HUES48 (cell line): Measurements from ENCODE around the gene FERMT3.

ENCODE experiments used
- H3K27ac ChIP-seq: one replicate; pipeline ENCODE4 v1.7.0; 2013; ENCODE audit warnings: low read depth, low read length, inconsistent platforms
- H3K27me3 ChIP-seq: 2 replicates; pipeline ENCODE4 v1.6.1; 2013; ENCODE audit warnings: mild to moderate bottlenecking, low read length; ENCODE audit not compliant: control insufficient read depth, insufficient read depth
- H3K36me3 ChIP-seq: 2 replicates; pipeline ENCODE4 v1.6.1; 2013; ENCODE audit warnings: low read length; ENCODE audit not compliant: control insufficient read depth, insufficient read depth
- H3K4me1 ChIP-seq: 2 replicates; pipeline ENCODE4 v1.6.1; 2013; ENCODE audit warnings: mild to moderate bottlenecking, low read length; ENCODE audit not compliant: control insufficient read depth, insufficient read depth
- H3K4me3 ChIP-seq: 2 replicates; pipeline ENCODE4 v1.5.1; 2013; ENCODE audit warnings: mild to moderate bottlenecking, low read depth, low read length
- H3K9ac ChIP-seq: 2 replicates; pipeline ENCODE4 v1.6.1; 2013; ENCODE audit warnings: mild to moderate bottlenecking, low read depth, low read length, moderate library complexity
- H3K9me3 ChIP-seq: 2 replicates; pipeline ENCODE4 v1.6.1; 2013; ENCODE audit warnings: low read length; ENCODE audit not compliant: control insufficient read depth, insufficient read depth

Gene FERMT3

GRCh38 chr11:64220798-64221197 lies 14.3 kb downstream of the FERMT3 start:
- no peak overlapping the region for H3K9ac ChIP-seq
- peaks cover 38% of the 10 kb centered on the region for H3K36me3 ChIP-seq
- H3K4me3 ChIP-seq = no peak overlapping the region
- H3K27me3 ChIP-seq = no peaks in the 10 kb centered on the region
- H3K9me3 ChIP-seq = no peaks in the 10 kb centered on the region
- H3K4me1 ChIP-seq = no peaks in the 10 kb centered on the region
- H3K27ac ChIP-seq = no peak overlapping the region

GRCh38 chr11:64222651-64223000 lies 16.1 kb downstream of the FERMT3 start:
- no peak overlapping the region for H3K4me3 ChIP-seq
- H3K27me3 ChIP-seq = no peaks in the 10 kb centered on the region
- H3K9me3 ChIP-seq = no peaks in the 10 kb centered on the region
- H3K27ac ChIP-seq = no peak overlapping the region
- H3K4me1 ChIP-seq = peaks cover 8% of the 10 kb centered on the region; the same call in 1 of the 2 replicates
- peaks cover 38% of the 10 kb centered on the region for H3K36me3 ChIP-seq
- H3K9ac ChIP-seq = no peak overlapping the region

DNA sequence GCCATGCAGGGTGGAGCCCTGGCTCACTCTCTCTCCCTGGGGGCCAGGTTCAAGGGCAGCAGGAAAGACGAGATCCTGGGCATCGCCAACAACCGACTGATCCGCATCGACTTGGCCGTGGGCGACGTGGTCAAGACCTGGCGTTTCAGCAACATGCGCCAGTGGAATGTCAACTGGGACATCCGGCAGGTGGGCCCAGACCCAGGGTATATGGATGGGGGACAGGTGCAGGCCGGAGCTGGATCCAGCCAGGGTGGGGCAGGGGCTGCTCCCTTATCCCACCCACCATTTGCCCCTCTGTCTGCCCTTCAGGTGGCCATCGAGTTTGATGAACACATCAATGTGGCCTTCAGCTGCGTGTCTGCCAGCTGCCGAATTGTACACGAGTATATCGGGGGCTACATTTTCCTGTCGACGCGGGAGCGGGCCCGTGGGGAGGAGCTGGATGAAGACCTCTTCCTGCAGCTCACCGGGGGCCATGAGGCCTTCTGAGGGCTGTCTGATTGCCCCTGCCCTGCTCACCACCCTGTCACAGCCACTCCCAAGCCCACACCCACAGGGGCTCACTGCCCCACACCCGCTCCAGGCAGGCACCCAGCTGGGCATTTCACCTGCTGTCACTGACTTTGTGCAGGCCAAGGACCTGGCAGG lies 16.6 kb downstream of the FERMT3 start:
- H3K27me3 ChIP-seq = no peaks in the 10 kb centered on the region
- no peak overlapping the region for H3K27ac ChIP-seq
- H3K9me3 ChIP-seq = no peaks in the 10 kb centered on the region
- H3K9ac ChIP-seq = no peak overlapping the region
- peaks cover 38% of the 10 kb centered on the region for H3K36me3 ChIP-seq
- H3K4me3 ChIP-seq = no peak overlapping the region
- H3K4me1 ChIP-seq = peaks cover 8% of the 10 kb centered on the region; the same call in 1 of the 2 replicates

GRCh38 chr11:64224151-64224890 lies 17.8 kb downstream of the FERMT3 start:
- H3K4me3 ChIP-seq = no peak overlapping the region
- H3K4me1 ChIP-seq = peaks cover 8% of the 10 kb centered on the region; the same call in 1 of the 2 replicates
- H3K9me3 ChIP-seq = no peaks in the 10 kb centered on the region
- no peak overlapping the region for H3K9ac ChIP-seq
- H3K27ac ChIP-seq = no peak overlapping the region
- peaks cover 38% of the 10 kb centered on the region for H3K36me3 ChIP-seq
- H3K27me3 ChIP-seq = no peaks in the 10 kb centered on the region

GRCh38 chr11:64224891-64225607 lies 18.5 kb downstream of the FERMT3 start:
- Histone ChIP-seq H3K9me3 (no peaks in the 10 kb centered on the region), H3K4me3 (peak overlapping the region; percentile 73), H3K27ac (no peak overlapping the region), H3K4me1 (peaks cover 8% of the 10 kb centered on the region; the same call in 1 of the 2 replicates), H3K36me3 (peaks cover 34% of the 10 kb centered on the region), H3K9ac (peak overlapping the region; percentile 11), H3K27me3 (no peaks in the 10 kb centered on the region)

GRCh38 chr11:64225608-64226506 lies 19.3 kb downstream of the FERMT3 start, which contains the start of the genes NUDT22 and TRPT1:
Gene NUDT22, plus strand, starts transcription at chr11:64226274. Its CDS starts 379 bp downstream, at chr11:64226653.
Gene TRPT1, minus strand, starts transcription at chr11:64226186. Its CDS starts 326 bp downstream, at chr11:64225860.
- Histone ChIP-seq H3K36me3 (peaks cover 27% of the 10 kb centered on the region), H3K4me1 (peaks cover 8% of the 10 kb centered on the region; the same call in 1 of the 2 replicates), H3K9me3 (no peaks in the 10 kb centered on the region), H3K27ac (peak within 1 kb of the TSS; percentile 62), H3K4me3 (peak within 1 kb of the TSS; percentile 73), H3K27me3 (no peaks in the 10 kb centered on the region), H3K9ac (peak within 1 kb of the TSS; percentile 51)

GRCh38 chr11:64226507-64227051 lies 20.1 kb downstream of the FERMT3 start:
- peaks cover 23% of the 10 kb centered on the region for H3K36me3 ChIP-seq
- no peaks in the 10 kb centered on the region for H3K9me3 ChIP-seq
- peaks cover 9% of the 10 kb centered on the region; the same call in 1 of the 2 replicates for H3K4me1 ChIP-seq
- H3K9ac ChIP-seq = peak overlapping the region; percentile 51
- H3K27me3 ChIP-seq = no peaks in the 10 kb centered on the region
- H3K4me3 ChIP-seq = peak overlapping the region; percentile 73
- H3K27ac ChIP-seq = peak overlapping the region; percentile 8

GRCh38 chr11:64227405-64227956 lies 21.0 kb downstream of the FERMT3 start:
- Histone ChIP-seq H3K27ac (no peak overlapping the region), H3K9ac (no peak overlapping the region), H3K36me3 (peaks cover 21% of the 10 kb centered on the region), H3K4me3 (no peak overlapping the region), H3K9me3 (no peaks in the 10 kb centered on the region), H3K4me1 (peaks cover 12% of the 10 kb centered on the region; the same call in 1 of the 2 replicates), H3K27me3 (no peaks in the 10 kb centered on the region)

DNA sequence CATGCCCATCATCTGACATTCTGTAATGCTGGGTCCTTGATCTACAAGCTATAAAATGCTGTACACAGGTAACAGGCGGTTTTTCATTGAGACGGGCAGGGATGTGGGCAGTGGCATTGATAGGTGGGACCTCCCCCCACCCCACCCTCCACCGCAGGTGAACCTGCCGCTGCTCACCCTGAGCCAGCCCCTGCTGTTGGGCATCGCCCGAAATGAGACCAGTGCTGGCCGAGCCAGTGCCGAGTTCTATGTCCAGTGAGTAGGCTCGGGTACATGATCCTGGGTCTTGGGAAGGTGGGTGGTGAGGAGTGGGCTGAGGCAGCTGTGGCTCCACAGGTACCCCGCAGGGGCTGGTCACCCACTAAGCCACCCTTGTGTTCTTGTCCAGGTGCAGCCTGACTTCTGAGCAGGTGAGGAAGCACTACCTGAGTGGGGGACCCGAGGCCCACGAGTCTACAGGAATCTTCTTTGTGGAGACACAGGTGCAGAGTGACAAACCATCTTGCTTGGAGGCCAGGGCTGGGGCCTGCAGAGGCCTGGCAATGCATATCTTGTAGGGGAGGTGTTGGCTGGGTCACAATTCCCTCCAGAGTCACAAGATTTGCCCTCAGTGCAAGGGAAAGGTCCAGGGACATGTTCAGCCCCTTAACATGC lies 22.7 kb downstream of the FERMT3 start:
- H3K9ac ChIP-seq = no peak overlapping the region

More for the DNA sequence above, 22.7 kb downstream of the FERMT3 start:
- Histone ChIP-seq H3K4me1 (peaks cover 16% of the 10 kb centered on the region), H3K9me3 (no peaks in the 10 kb centered on the region), H3K36me3 (peaks cover 5% of the 10 kb centered on the region), H3K4me3 (no peak overlapping the region), H3K27ac (no peak overlapping the region), H3K27me3 (no peaks in the 10 kb centered on the region; the same call in 1 of the 2 replicates)
